H1 (cell line): ENCODE results near the gene BTBD1. TPM values are rescaled to one million over a fixed set of nuclear protein-coding genes. Genes with fewer than 3 reads are reported as not detected.

Experiments
- POLR2AphosphoS5 ChIP-seq: IDR thresholded peaks from 2 replicates; pipeline ENCODE4 v1.6.1; 2011; ENCODE audit warnings: low read depth, low read length
- RBBP5 ChIP-seq: IDR thresholded peaks from 2 replicates; pipeline ENCODE4 v1.7.1; 2012; ENCODE audit warnings: low read depth, mild to moderate bottlenecking, inconsistent platforms, low read length, moderate library complexity, borderline replicate concordance
- RNF2 ChIP-seq: fragments of 200-900, 300-1000 bp; sonication (generic); IDR thresholded peaks from 2 replicates; pipeline ENCODE4 v1.7.1; 2016; ENCODE audit warnings: borderline replicate concordance, low read depth, mild to moderate bottlenecking, antibody characterized with exemption, low read length; ENCODE audit not compliant: poor library complexity, severe bottlenecking; ENCODE audit errors: missing control alignments
- RXRA ChIP-seq: IDR thresholded peaks from 2 replicates; pipeline ENCODE4 v1.6.1; 2011; ENCODE audit warnings: low read depth, mild to moderate bottlenecking, low read length, moderate library complexity; ENCODE audit not compliant: insufficient read depth
- polyA plus RNA-seq, 7 experiments: library from polyadenylated mRNA; depleted of rRNA in 3 of 7; stranded (reverse) in 5 of 7; unstranded in 2 of 7; fragments of >200 nt in 5 of 7; fragments of 200-250 nt in 2 of 7; gene quantifications; 1 replicate in 5 of 7; 2 replicates in 1 of 7; 4 replicates in 1 of 7; pipeline versions ENCODE4 v1.2.1 to v1.2.3, GENCODE V29; 2011 to 2013; ENCODE audit warnings: missing spikeins in 2 of 7, mixed read lengths in 2 of 7
- total RNA-seq: library from RNA; stranded (reverse); fragmentation: NEBNext Ultra II Directional; extraction: Animal tissue kit (Norgen Biotek cat#: 25700); gene quantifications from 2 replicates; pipeline ENCODE4 v1.2.1, GENCODE V29; 2021

BTBD1 gene
- total and polyA plus RNA-seq, 2 of the 8 experiments (the other 6 are each of a cell fraction or from before 2014, with no cell fraction given) = 18.6 to 39.5 TPM

DNA sequence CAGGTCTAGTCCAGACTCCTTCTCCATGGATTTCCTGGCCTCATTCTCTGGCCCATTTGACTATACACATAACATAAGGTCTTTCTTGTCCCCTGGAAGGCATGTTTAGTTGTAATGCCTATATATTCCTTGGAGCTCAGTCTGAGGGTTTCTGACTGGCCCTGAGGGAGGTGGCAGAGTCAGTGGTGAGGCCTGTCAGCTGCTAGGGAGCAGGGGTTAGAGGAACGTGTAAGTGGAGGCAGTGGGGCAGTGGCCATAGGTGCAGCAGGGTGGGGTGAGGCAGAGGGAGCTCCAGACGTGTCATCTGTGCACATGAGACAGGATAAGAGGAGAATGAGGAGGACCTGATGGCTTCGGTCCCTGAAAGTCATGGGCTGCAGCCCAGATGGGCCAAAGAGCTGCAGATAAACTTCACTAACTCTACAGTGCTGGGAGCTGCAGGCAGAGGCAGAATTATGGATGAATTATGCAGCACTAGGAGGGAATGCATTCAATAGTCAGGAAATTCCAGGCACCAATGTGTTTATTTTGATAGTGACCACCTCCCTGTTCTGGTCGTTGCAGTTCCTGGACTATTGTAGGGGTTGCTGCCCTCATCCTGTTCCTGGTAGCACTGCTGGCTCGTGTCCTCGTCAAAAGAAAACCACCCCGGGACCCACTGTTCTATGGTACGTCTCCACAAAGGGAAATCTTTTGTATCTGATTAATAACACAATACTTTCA lies 45.3 kb upstream of the BTBD1 start (continued):
- TF ChIP-seq RBBP5 (no peak), POLR2AphosphoS5 (no peak), RNF2 (no peak), RXRA (no peak)
